Upper lobe of right lung (tissue), 1 donor: ENCODE data around the gene CEP89. TPM values are rescaled to one million over a fixed set of nuclear protein-coding genes. Genes with fewer than 3 reads are reported as not detected.
A peak's percentile ranks its signal among the peaks of the same experiment; 100 is the strongest.
"Not testable (repeated sequence)": the region's sequence is repeated elsewhere in the genome, so short reads cannot be mapped to it uniquely, and the experiment has no call there.

Experiments used
- ATAC-seq: fragments of 200-7000 bp; cut with Tn5 transposase; one replicate; pipeline ENCODE4 v1.9.1; 2020; ENCODE audit warnings: mild to moderate bottlenecking, moderate library complexity
- DNase-seq: peaks from one replicate; pipeline ENCODE4 v3.0.0-alpha.2; 2020
- H3K27ac ChIP-seq: fragments of 200-600 bp; one replicate; pipeline ENCODE4 v1.8.0; 2022
- H3K27me3 ChIP-seq: fragments of 200-600 bp; one replicate; pipeline ENCODE4 v1.8.0; 2022; ENCODE audit warnings: mild to moderate bottlenecking
- H3K36me3 ChIP-seq: fragments of 200-600 bp; one replicate; pipeline ENCODE4 v1.8.0; 2022
- H3K4me1 ChIP-seq: fragments of 200-600 bp; one replicate; pipeline ENCODE4 v1.8.0; 2022
- H3K4me3 ChIP-seq: fragments of 200-600 bp; one replicate; pipeline ENCODE4 v1.8.0; 2022; ENCODE audit warnings: mild to moderate bottlenecking
- H3K9me3 ChIP-seq: fragments of 200-600 bp; one replicate; pipeline ENCODE4 v1.8.0; 2022
- intact Hi-C: fragments of 100-400 bp; cut with DNase I; formaldehyde crosslinking; loops from one replicate; pipeline ENCODE4 v1.11.0; 2022
- total RNA-seq: library from RNA; stranded (reverse); fragmentation: NEBNext Ultra II Directional; extraction: Animal tissue kit (Norgen Biotek cat#: 25700); gene quantifications from one replicate; pipeline ENCODE4 v1.2.1, GENCODE V29; 2021
- TF ChIP-seq, protein P1 (sequence below): fragments of 200-600 bp; IDR thresholded peaks from one replicate; pipeline ENCODE4 v1.8.0; 2022; ENCODE audit warnings: antibody characterized with exemption
- donor health status: DM: no; HTN: yes; CAD: no; lungs with severe emphysema.

The CEP89 gene
- total RNA-seq, 1 donor from 2014 or later, result 19.3 TPM

GRCh38 chr19:32859591-32859990, 112.2 kb downstream of the CEP89 start:
- no peaks in the 10 kb centered on the region for H3K27me3 ChIP-seq
- H3K9me3 ChIP-seq, result no peaks in the 10 kb centered on the region
- DNase-seq (peak; percentile 53), ATAC-seq (no peak)
- intact Hi-C loops, result no loop called here
- H3K4me1 ChIP-seq, result no peaks in the 10 kb centered on the region
- H3K27ac ChIP-seq, result no peak overlapping the region
- no peaks in the 10 kb centered on the region for H3K36me3 ChIP-seq
- TF ChIP-seq, protein P1, sequence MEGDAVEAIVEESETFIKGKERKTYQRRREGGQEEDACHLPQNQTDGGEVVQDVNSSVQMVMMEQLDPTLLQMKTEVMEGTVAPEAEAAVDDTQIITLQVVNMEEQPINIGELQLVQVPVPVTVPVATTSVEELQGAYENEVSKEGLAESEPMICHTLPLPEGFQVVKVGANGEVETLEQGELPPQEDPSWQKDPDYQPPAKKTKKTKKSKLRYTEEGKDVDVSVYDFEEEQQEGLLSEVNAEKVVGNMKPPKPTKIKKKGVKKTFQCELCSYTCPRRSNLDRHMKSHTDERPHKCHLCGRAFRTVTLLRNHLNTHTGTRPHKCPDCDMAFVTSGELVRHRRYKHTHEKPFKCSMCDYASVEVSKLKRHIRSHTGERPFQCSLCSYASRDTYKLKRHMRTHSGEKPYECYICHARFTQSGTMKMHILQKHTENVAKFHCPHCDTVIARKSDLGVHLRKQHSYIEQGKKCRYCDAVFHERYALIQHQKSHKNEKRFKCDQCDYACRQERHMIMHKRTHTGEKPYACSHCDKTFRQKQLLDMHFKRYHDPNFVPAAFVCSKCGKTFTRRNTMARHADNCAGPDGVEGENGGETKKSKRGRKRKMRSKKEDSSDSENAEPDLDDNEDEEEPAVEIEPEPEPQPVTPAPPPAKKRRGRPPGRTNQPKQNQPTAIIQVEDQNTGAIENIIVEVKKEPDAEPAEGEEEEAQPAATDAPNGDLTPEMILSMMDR, result no peak
- no peak overlapping the region for H3K4me3 ChIP-seq

DNA sequence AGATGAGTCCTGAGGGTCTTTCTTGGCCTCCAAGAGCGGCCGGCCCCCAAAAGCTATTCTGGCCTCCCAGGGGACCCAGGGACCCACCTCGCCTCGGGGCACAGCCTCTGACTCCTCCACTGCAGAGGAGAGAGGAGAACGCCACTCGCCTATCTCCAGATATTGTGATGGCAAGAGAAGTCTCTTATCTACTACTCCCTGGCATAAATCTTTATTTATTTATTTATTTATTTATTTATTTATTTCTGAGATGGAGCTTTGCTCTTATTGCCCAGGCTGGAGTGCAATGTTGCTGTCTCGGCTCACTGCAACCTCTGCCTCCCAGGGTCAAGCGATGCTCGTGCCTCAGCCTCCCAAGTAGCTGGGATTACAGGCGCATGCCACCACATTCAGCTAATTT, 113.2 kb downstream of the CEP89 start:
- Histone ChIP-seq H3K4me3 (no peak overlapping the region), H3K27ac (no peak overlapping the region), H3K9me3 (no peaks in the 10 kb centered on the region), H3K4me1 (no peaks in the 10 kb centered on the region), H3K27me3 (no peaks in the 10 kb centered on the region), H3K36me3 (no peaks in the 10 kb centered on the region)
- intact Hi-C loops, result no loop called here
- TF ChIP-seq, protein P1, result no peak
- ATAC-seq (no peak), DNase-seq (peak; percentile 48)

- no peak overlapping the region for H3K27ac ChIP-seq
- no peaks in the 10 kb centered on the region for H3K27me3 ChIP-seq
- DNase-seq, result peak; percentile 25
- no peaks in the 10 kb centered on the region for H3K9me3 ChIP-seq
- no peaks in the 10 kb centered on the region for H3K36me3 ChIP-seq
- no peaks in the 10 kb centered on the region for H3K4me1 ChIP-seq
- H3K4me3 ChIP-seq, result no peak overlapping the region
- TF ChIP-seq, protein P1, result no peak
- no peak for ATAC-seq
- intact Hi-C loops, result no loop called here
These were observed 113.6 kb downstream of the CEP89 start for GRCh38 chr19:32858155-32858554.

DNA sequence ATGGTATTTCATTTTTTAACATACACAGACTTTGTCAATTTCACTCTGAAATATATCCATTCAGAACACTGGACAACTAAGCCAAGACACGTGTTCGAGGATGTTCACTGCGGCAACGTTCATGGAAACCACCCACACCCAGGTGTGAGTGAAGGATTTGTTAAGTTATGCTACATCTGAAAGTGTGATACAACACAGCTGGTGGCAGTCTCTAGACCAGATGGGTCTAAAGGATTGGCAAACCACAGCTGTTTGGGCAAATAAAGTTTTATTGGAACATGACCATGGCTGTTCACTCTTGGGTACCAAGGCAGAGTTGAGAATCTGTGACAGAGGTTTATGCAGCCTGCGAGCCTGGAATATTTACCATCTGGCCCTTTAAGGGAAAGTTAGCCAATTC, 114.2 kb downstream of the CEP89 start:
- H3K4me1 ChIP-seq, result no peaks in the 10 kb centered on the region
- ATAC-seq (no peak), DNase-seq (no peak)
- no peaks in the 10 kb centered on the region for H3K36me3 ChIP-seq
- no peak overlapping the region for H3K4me3 ChIP-seq
- H3K9me3 ChIP-seq, result no peaks in the 10 kb centered on the region
- no peak overlapping the region for H3K27ac ChIP-seq
- intact Hi-C loops, result no loop called here
- TF ChIP-seq, protein P1, result no peak
- no peaks in the 10 kb centered on the region for H3K27me3 ChIP-seq

- peak; percentile 25 for DNase-seq
- H3K36me3 ChIP-seq, H3K4me3 ChIP-seq, H3K27me3 ChIP-seq, intact Hi-C loops, ATAC-seq, H3K4me1 ChIP-seq, H3K27ac ChIP-seq, H3K9me3 ChIP-seq: not testable (repeated sequence)
These were observed 114.9 kb downstream of the CEP89 start for GRCh38 chr19:32856818-32857217.

DNA sequence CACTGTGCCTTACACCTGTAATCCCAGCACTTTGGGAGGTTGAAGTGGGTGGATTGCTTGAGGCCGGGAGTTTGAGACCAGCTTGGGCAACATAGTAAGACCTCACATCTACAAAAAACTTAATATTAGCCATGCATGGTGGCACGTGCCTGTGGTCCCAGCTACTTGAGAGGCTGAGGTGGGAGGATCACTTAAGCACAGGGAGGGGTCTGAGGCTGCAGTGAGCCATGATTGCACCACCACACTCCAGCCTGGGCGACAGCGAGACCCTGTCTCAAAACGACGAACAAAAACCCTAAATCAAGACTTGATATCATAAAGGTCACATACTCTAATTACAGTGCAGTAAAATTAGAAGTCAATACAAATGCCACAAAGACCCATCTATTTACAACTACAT, 119.5 kb downstream of the CEP89 start:
- H3K4me3 ChIP-seq, result no peak overlapping the region
- TF ChIP-seq, protein P1, result no peak
- H3K36me3 ChIP-seq, result no peaks in the 10 kb centered on the region
- intact Hi-C loops, result no loop called here
- DNase-seq, result peak; percentile 12
- ATAC-seq, result no peak
- no peaks in the 10 kb centered on the region for H3K4me1 ChIP-seq
- H3K9me3 ChIP-seq, result no peaks in the 10 kb centered on the region
- H3K27ac ChIP-seq, result no peak overlapping the region
- no peaks in the 10 kb centered on the region for H3K27me3 ChIP-seq

DNA sequence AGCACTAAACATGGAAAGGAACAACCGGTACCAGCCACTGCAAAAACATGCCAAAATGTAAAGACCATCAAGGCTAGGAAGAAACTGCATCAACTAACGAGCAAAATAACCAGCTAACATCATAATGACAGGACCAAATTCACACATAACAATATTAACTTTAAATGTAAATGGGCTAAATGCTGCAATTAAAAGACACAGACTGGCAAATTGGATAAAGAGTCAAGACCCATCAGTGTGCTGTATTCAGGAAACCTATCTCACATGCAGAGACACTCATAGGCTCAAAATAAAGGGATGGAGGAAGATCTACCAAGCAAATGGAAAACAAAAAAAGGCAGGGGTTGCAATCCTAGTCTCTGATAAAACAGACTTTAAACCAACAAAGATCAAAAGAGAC, 123.7 kb downstream of the CEP89 start:
- ATAC-seq, H3K27me3 ChIP-seq, H3K4me1 ChIP-seq, H3K36me3 ChIP-seq, intact Hi-C loops, H3K4me3 ChIP-seq, H3K9me3 ChIP-seq, DNase-seq, H3K27ac ChIP-seq: not testable (repeated sequence)
